Measurements from ENCODE around the gene SGPP2.

DNA sequence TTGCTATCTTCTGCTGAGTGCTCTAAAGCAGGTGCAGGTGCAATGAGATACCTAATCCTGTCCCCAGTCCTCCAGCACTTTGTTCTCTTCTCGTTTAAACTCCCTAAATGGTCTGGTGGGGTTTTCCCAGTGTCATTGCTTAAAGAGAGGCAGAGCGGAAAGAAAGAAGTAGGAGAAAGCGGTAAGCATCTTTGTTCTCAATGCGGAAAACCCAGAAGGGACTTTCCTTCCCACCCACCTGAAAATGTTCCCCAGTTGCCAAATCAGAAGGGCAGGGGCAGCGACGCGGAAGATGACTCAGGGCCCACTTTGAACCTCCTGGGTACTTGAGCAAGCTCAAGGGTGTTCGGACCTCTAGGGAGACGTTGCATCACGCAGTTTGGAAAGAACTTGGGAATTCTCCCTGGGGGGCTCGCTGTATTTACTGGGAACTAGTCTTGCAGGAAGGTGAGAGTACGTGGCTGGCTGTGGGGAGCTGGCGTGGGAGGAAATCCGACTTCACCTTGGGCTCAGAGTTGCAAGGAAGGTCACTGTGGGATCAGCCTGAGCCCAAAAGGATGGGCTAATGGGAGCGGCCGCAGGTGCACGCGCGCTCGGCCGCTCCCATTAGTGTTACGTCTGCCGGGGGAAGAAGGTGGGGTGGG lies 589 bp upstream of the SGPP2 start:
- TF ChIP-seq, protein P1, sequence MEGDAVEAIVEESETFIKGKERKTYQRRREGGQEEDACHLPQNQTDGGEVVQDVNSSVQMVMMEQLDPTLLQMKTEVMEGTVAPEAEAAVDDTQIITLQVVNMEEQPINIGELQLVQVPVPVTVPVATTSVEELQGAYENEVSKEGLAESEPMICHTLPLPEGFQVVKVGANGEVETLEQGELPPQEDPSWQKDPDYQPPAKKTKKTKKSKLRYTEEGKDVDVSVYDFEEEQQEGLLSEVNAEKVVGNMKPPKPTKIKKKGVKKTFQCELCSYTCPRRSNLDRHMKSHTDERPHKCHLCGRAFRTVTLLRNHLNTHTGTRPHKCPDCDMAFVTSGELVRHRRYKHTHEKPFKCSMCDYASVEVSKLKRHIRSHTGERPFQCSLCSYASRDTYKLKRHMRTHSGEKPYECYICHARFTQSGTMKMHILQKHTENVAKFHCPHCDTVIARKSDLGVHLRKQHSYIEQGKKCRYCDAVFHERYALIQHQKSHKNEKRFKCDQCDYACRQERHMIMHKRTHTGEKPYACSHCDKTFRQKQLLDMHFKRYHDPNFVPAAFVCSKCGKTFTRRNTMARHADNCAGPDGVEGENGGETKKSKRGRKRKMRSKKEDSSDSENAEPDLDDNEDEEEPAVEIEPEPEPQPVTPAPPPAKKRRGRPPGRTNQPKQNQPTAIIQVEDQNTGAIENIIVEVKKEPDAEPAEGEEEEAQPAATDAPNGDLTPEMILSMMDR (IDR thresholded peaks at IDR 0.05) = no peak
- TF ChIP-seq POLR2A (IDR thresholded peaks at IDR 0.05) = no peak
